HCT116 (cell line): Measurements from ENCODE around the gene SPA17. TPM values are rescaled to one million over a fixed set of nuclear protein-coding genes. Genes with fewer than 3 reads are reported as not detected.

Experiments used
- ATAC-seq: fragments of 200-7000 bp; cut with Tn5 transposase; 2 replicates; pipeline ENCODE4 v1.9.1; 2020; ENCODE audit warnings: mild to moderate bottlenecking, moderate library complexity
- BruUV-seq: library from RNA; stranded (reverse); fragments of 400-500 nt; replicated peaks from 2 replicates; lab custom pipeline; 2021; lab: Mats Ljungman, UMichigan
- CTCF ChIA-PET: fragments of 300-600 bp; sonication (Branson Sonifier 250); formaldehyde crosslinking; loops from one replicate; lab custom pipeline; 2021; ENCODE audit warnings: antibody characterized with exemption; lab: Charles Lee
- POLR2A ChIA-PET: fragments of 300-600, 350-600 bp; sonication (Branson Sonifier 250); formaldehyde crosslinking; loops from one replicate; lab custom pipeline; 2021; ENCODE audit warnings: antibody characterized with exemption; lab: Charles Lee
- RAD21 ChIA-PET, 2 experiments: fragments of 300-600 bp; sonication (Branson Sonifier 250); formaldehyde crosslinking; loops; one replicate each; lab custom pipeline; 2023; ENCODE audit warnings: low total read pairs in 2 of 2; ENCODE audit not compliant: uncharacterized antibody in 2 of 2, unreplicated experiment in 2 of 2, low non-redundant PET in 1 of 2; lab: Charles Lee
- DNase-seq: peaks from one replicate; pipeline ENCODE4 v3.0.0-alpha.2; 2010; ENCODE audit warnings: low read depth, low spot score
- H2AFZ ChIP-seq: fragments of 200-600 bp; shearing (Covaris generic), sonication (generic); 2 replicates; pipeline ENCODE4 v1.6.1; 2017; ENCODE audit warnings: low read depth, mixed run types, mixed read lengths, antibody characterized with exemption, low read length; ENCODE audit not compliant: poor library complexity, severe bottlenecking
- H3K27ac ChIP-seq: 2 replicates; pipeline ENCODE4 v1.5.1; 2012; ENCODE audit warnings: low read depth, low read length
- H3K27me3 ChIP-seq: fragments of 200-600 bp; sonication (generic); 2 replicates; pipeline ENCODE4 v1.6.1; 2016; ENCODE audit warnings: mixed run types, low read length, mixed read lengths; ENCODE audit not compliant: insufficient read depth
- H3K36me3 ChIP-seq, 2 experiments: fragments of 200-500 bp in 1 of 2; fragments of 200-600 bp in 1 of 2; sonication (Bioruptor generic) in 1 of 2; sonication (generic) in 1 of 2; 2 replicates each; pipeline versions ENCODE4 v1.5.1 to v1.6.1; 2014 to 2016; ENCODE audit warnings: low read length in 2 of 2, inconsistent platforms in 1 of 2, mixed read lengths in 1 of 2, mixed run types in 1 of 2; ENCODE audit not compliant: insufficient read depth in 2 of 2, control insufficient read depth in 1 of 2
- H3K4me1 ChIP-seq, 2 experiments: fragments of 200-600 bp in 1 of 2; sonication (generic) in 1 of 2; 2 replicates each; pipeline versions ENCODE4 v1.5.1 to v1.6.1; 2012 to 2017; ENCODE audit warnings: low read length in 2 of 2, inconsistent platforms in 1 of 2, mild to moderate bottlenecking in 1 of 2, mixed read lengths in 1 of 2, mixed run types in 1 of 2, moderate library complexity in 1 of 2; ENCODE audit not compliant: insufficient read depth in 2 of 2, control insufficient read depth in 1 of 2
- H3K4me2 ChIP-seq: fragments of 200-600 bp; sonication (generic); 2 replicates; pipeline ENCODE4 v1.6.1; 2017; ENCODE audit warnings: mixed run types, low read length, mixed read lengths
- H3K4me3 ChIP-seq, 2 experiments: fragments of 200-600 bp in 1 of 2; sonication (generic) in 1 of 2; replicated peaks in 1 of 2; 2 replicates each; pipeline ENCODE4 v1.5.1; 2011 to 2016; ENCODE audit warnings: low read length in 2 of 2, control low read depth in 1 of 2, low read depth in 1 of 2, mild to moderate bottlenecking in 1 of 2, mixed read lengths in 1 of 2, mixed run types in 1 of 2
- H3K79me2 ChIP-seq: fragments of 200-600 bp; sonication (generic); 2 replicates; pipeline ENCODE4 v1.6.1; 2017; ENCODE audit warnings: mild to moderate bottlenecking, mixed run types, low read length, moderate library complexity, mixed read lengths; ENCODE audit not compliant: insufficient read depth
- H3K9ac ChIP-seq: fragments of 200-600 bp; sonication (generic); 2 replicates; pipeline ENCODE4 v1.6.1; 2016; ENCODE audit warnings: low read length, mixed read lengths
- H3K9me2 ChIP-seq: fragments of 200-600 bp; sonication (generic), shearing (Covaris generic); 2 replicates; pipeline ENCODE4 v1.6.1; 2017; ENCODE audit warnings: mixed run types, mild to moderate bottlenecking, moderate library complexity; ENCODE audit not compliant: insufficient read depth
- H3K9me3 ChIP-seq, 2 experiments: fragments of 200-500 bp in 1 of 2; fragments of 200-600 bp in 1 of 2; sonication (Bioruptor generic) in 1 of 2; sonication (generic) in 1 of 2; 2 replicates each; pipeline ENCODE4 v1.6.1; 2014 to 2017; ENCODE audit warnings: low read length in 2 of 2, mixed read lengths in 2 of 2, inconsistent platforms in 1 of 2, low read depth in 1 of 2, mild to moderate bottlenecking in 1 of 2, mixed run types in 1 of 2, moderate library complexity in 1 of 2; ENCODE audit not compliant: control insufficient read depth in 1 of 2, insufficient read depth in 1 of 2
- H4K20me1 ChIP-seq: fragments of 200-600 bp; sonication (generic), shearing (Covaris generic); 2 replicates; pipeline ENCODE4 v1.6.1; 2017; ENCODE audit warnings: mixed run types, mild to moderate bottlenecking, moderate library complexity; ENCODE audit not compliant: insufficient read depth
- CBX3 ChIP-seq: IDR thresholded peaks from 2 replicates; pipeline ENCODE4 v1.6.1; 2012; ENCODE audit warnings: low read depth
- CEBPB ChIP-seq: IDR thresholded peaks from 2 replicates; pipeline ENCODE4 v1.6.1; 2012; ENCODE audit warnings: low read depth
- CTCF ChIP-seq, 3 experiments: fragments of 200-600 bp in 1 of 3; sonication (generic) in 1 of 3; IDR thresholded peaks in 2 of 3; conservative IDR thresholded peaks in 1 of 3; 2 replicates each; pipeline ENCODE4 v1.5.1; 2012 to 2017; ENCODE audit warnings: low read depth in 2 of 3, low read length in 2 of 3, antibody characterized with exemption in 1 of 3, borderline replicate concordance in 1 of 3, control low read depth in 1 of 3, mild to moderate bottlenecking in 1 of 3, mixed read lengths in 1 of 3, mixed run types in 1 of 3, moderate library complexity in 1 of 3; ENCODE audit not compliant: insufficient read depth in 1 of 3
- EZH2 ChIP-seq: fragments of 200-600 bp; sonication (generic); IDR thresholded peaks from 2 replicates; pipeline ENCODE4 v1.6.1; 2017; ENCODE audit warnings: antibody characterized with exemption, mixed run types
- FOSL1 ChIP-seq: IDR thresholded peaks from 2 replicates; pipeline ENCODE4 v1.6.1; 2012; ENCODE audit warnings: low read depth
- MAX ChIP-seq: IDR thresholded peaks from 2 replicates; pipeline ENCODE4 v1.6.1; 2012
- POLR2A ChIP-seq: IDR thresholded peaks from 2 replicates; pipeline ENCODE4 v1.7.0; 2011; ENCODE audit warnings: borderline replicate concordance; ENCODE audit not compliant: insufficient read depth, insufficient read length; ENCODE audit errors: extremely low read depth
- RAD21 ChIP-seq: IDR thresholded peaks from 2 replicates; pipeline ENCODE4 v1.6.1; 2012; ENCODE audit warnings: low read depth, mild to moderate bottlenecking
- SP1 ChIP-seq: IDR thresholded peaks from 2 replicates; pipeline ENCODE4 v1.6.1; 2012; ENCODE audit warnings: low read depth
- ZBTB33 ChIP-seq: IDR thresholded peaks from 2 replicates; pipeline ENCODE4 v1.6.1; 2011; ENCODE audit warnings: mild to moderate bottlenecking, low read length, moderate library complexity; ENCODE audit not compliant: insufficient replicate concordance; ENCODE audit errors: extremely low read depth
- ZFX ChIP-seq: fragments of 450-650 bp; IDR thresholded peaks from 2 replicates; pipeline ENCODE4 v1.6.1; 2017
- ZNF274 ChIP-seq: fragments of 200-500 bp; sonication (Bioruptor generic); IDR thresholded peaks from 2 replicates; pipeline ENCODE4 v1.6.1; 2014; ENCODE audit warnings: mild to moderate bottlenecking, low read depth, low read length, inconsistent platforms
- intact Hi-C: fragments of 100-400 bp; cut with micrococcal nuclease; formaldehyde crosslinking; loops from 2 replicates; pipeline ENCODE4 v1.10.0; 2022
- total RNA-seq: library from RNA; stranded (reverse); gene quantifications from one replicate; pipeline ENCODE4 v1.2.1, GENCODE V29; 2021; ENCODE audit not compliant: unreplicated experiment

The SPA17 gene
- total RNA-seq, 1 experiment from 2014 or later: 12.9 TPM

GRCh38 chr11:124658986-124659385, 14.7 kb upstream of the SPA17 start:
- Histone ChIP-seq H3K4me1 (no peaks in the 10 kb centered on the region), H3K4me3 (no peak overlapping the region), H3K9me3 (no peaks in the 10 kb centered on the region), H3K27ac (no peak overlapping the region), H3K4me2 (no peak overlapping the region), H3K9me2 (no peaks in the 10 kb centered on the region), H3K27me3 (no peaks in the 10 kb centered on the region), H3K9ac (no peak overlapping the region), H4K20me1 (no peaks in the 10 kb centered on the region), H2AFZ (no peak overlapping the region), H3K79me2 (no peaks in the 10 kb centered on the region), H3K36me3 (no peaks in the 10 kb centered on the region)
- CTCF ChIA-PET: no interaction called here
- RAD21 ChIA-PET: no interaction called here
- intact Hi-C loops: no loop called here
- no peak for DNase-seq
- POLR2A ChIA-PET: no interaction called here
- BruUV-seq: no TSS peak
- TF ChIP-seq CBX3 (no peak), POLR2A (no peak), ZNF274 (no peak), CTCF (IDR thresholded peaks at IDR 0.05 in 2 of 3, conservative IDR thresholded peaks at IDR 0.05 in 1 of 3; ENCODE audit: borderline replicate concordance in 1 of 3, insufficient read depth in 1 of 3, low read depth in 2 of 3, low read length in 2 of 3) (no peak), CEBPB (no peak), FOSL1 (no peak), ZBTB33 (no peak), EZH2 (no peak), MAX (no peak), RAD21 (no peak), ZFX (no peak), SP1 (no peak)
- no peak for ATAC-seq
